K562 (cell line): ENCODE measurements around the gene NENF. TPM values are rescaled to one million over a fixed set of nuclear protein-coding genes. Genes with fewer than 3 reads are reported as not detected.

Experiments used
- ARID1B ChIP-seq: fragments of 450-650 bp; IDR thresholded peaks from 2 replicates; pipeline ENCODE4 v1.6.1; 2016; ENCODE audit warnings: antibody characterized with exemption, mild to moderate bottlenecking, inconsistent platforms
- ATF1 ChIP-seq, 2 experiments: fragments of 450-650 bp in 1 of 2; IDR thresholded peaks; 2 replicates each; pipeline ENCODE4 v1.6.1; 2016; ENCODE audit warnings: missing compliant biosample characterization in 1 of 2, missing genetic modification characterization in 1 of 2
- CCAR2 ChIP-seq: fragments of 200-400 bp; formaldehyde crosslinking; IDR thresholded peaks from 2 replicates; pipeline ENCODE4 v1.6.1; 2017; ENCODE audit warnings: mild to moderate bottlenecking, low read depth, low read length
- CCNT2 ChIP-seq: IDR thresholded peaks from 2 replicates; pipeline ENCODE4 v1.6.1; 2011; ENCODE audit warnings: borderline replicate concordance, low read depth, mild to moderate bottlenecking, moderate library complexity, mixed read lengths, low read length; ENCODE audit not compliant: insufficient read length; ENCODE audit errors: extremely low read depth
- CREB3L1 ChIP-seq: fragments of 450-650 bp; IDR thresholded peaks from 2 replicates; pipeline ENCODE4 v1.6.1; 2014; ENCODE audit warnings: low read depth, mild to moderate bottlenecking, moderate library complexity, borderline replicate concordance
- FOXJ3 ChIP-seq: sonication (generic); formaldehyde crosslinking; IDR thresholded peaks from 2 replicates; pipeline ENCODE4 v1.4.0; 2020; ENCODE audit warnings: mild to moderate bottlenecking, missing genetic modification reagents
- GATA2 ChIP-seq: sonication (generic); formaldehyde crosslinking; IDR thresholded peaks from 2 replicates; pipeline ENCODE4 v1.4.0; 2020; ENCODE audit warnings: mild to moderate bottlenecking, missing genetic modification reagents
- GTF2A2 ChIP-seq: IDR thresholded peaks from 2 replicates; pipeline ENCODE4 v1.6.1; 2016; ENCODE audit warnings: mild to moderate bottlenecking, missing genetic modification characterization, missing compliant biosample characterization
- GTF2B ChIP-seq: IDR thresholded peaks from 2 replicates; pipeline ENCODE4 v1.6.1; 2011; ENCODE audit not compliant: insufficient read length; ENCODE audit errors: extremely low read depth
- HDGF ChIP-seq: fragments of 450-650 bp; IDR thresholded peaks from 2 replicates; pipeline ENCODE4 v1.6.1; 2016
- HLTF ChIP-seq: fragments of 450-650 bp; IDR thresholded peaks from 2 replicates; pipeline ENCODE4 v1.6.1; 2016
- ILF3 ChIP-seq: fragments of 450-650 bp; IDR thresholded peaks from 2 replicates; pipeline ENCODE4 v1.6.1; 2018; ENCODE audit warnings: antibody characterized with exemption, mild to moderate bottlenecking, moderate library complexity, borderline replicate concordance
- MEF2A ChIP-seq: IDR thresholded peaks from 2 replicates; pipeline ENCODE4 v1.6.1; 2011; ENCODE audit warnings: low read depth, mild to moderate bottlenecking, low read length, moderate library complexity; ENCODE audit not compliant: control insufficient read depth
- MXI1 ChIP-seq: IDR thresholded peaks from 2 replicates; pipeline ENCODE4 v1.6.1; 2011; ENCODE audit warnings: low read depth, mild to moderate bottlenecking, improper control_type of control experiment, low read length
- NCOR1 ChIP-seq: fragments of 450-650 bp; IDR thresholded peaks from 2 replicates; pipeline ENCODE4 v1.6.1; 2016; ENCODE audit warnings: mild to moderate bottlenecking, moderate library complexity
- NEUROD1 ChIP-seq: fragments of 150-350 bp; IDR thresholded peaks from 2 replicates; pipeline ENCODE4 v1.6.1; 2014; ENCODE audit warnings: borderline replicate concordance, low read length, low read depth; ENCODE audit not compliant: partially characterized antibody
- SMARCA4 ChIP-seq: fragments of 450-650 bp; IDR thresholded peaks from 2 replicates; pipeline ENCODE4 v1.6.1; 2016
- SREBF2 ChIP-seq: sonication (generic); formaldehyde crosslinking; IDR thresholded peaks from 2 replicates; pipeline ENCODE4 v1.4.0; 2020; ENCODE audit warnings: mild to moderate bottlenecking, missing genetic modification reagents
- TAF9B ChIP-seq: fragments of 450-650 bp; IDR thresholded peaks from 2 replicates; pipeline ENCODE4 v1.6.1; 2018; ENCODE audit warnings: mild to moderate bottlenecking; ENCODE audit not compliant: partially characterized antibody
- TBP ChIP-seq: optimal IDR thresholded peaks from 2 replicates; pipeline ENCODE3; 2011; ENCODE audit warnings: low read depth, low read length, improper control_type of control experiment
- TCF7L2 ChIP-seq: fragments of 150-350 bp; IDR thresholded peaks from 2 replicates; pipeline ENCODE4 v1.6.1; 2016; ENCODE audit warnings: low read depth, mild to moderate bottlenecking, low read length, moderate library complexity
- ZNF316 ChIP-seq: fragments of 450-650 bp; IDR thresholded peaks from 2 replicates; pipeline ENCODE4 v1.6.1; 2016
- ZNF444 ChIP-seq: fragments of 250-450 bp; sonication (Bioruptor Pico); IDR thresholded peaks from 2 replicates; pipeline ENCODE4 v1.4.0; 2020; ENCODE audit warnings: mild to moderate bottlenecking, moderate library complexity
- ZNF583 ChIP-seq: fragments of 250-450 bp; sonication (Bioruptor Pico); IDR thresholded peaks from 2 replicates; pipeline ENCODE4 v1.4.0; 2020
- polyA plus RNA-seq, 8 experiments: library from polyadenylated mRNA; depleted of rRNA in 4 of 8; stranded (reverse) in 5 of 8; unstranded in 3 of 8; fragments of >200 nt; fragmentation: Nextera tagmentation in 2 of 8; fragmentation: Illumina TruSeq in 1 of 8; extraction: Ambion mirVana in 2 of 8; extraction: Trizol in 1 of 8; gene quantifications; 2 replicates each; pipeline versions ENCODE4 v1.2.1 to v1.2.3, GENCODE V29; 2011 to 2014; ENCODE audit warnings: inconsistent platforms in 1 of 8, missing spikeins in 1 of 8
- total RNA-seq, 7 experiments: library from RNA; depleted of rRNA in 6 of 7; stranded (reverse); fragments of >200 nt in 6 of 7; fragmentation: Illumina TruSeq in 2 of 7; extraction: Trizol in 2 of 7; gene quantifications; 2 replicates each; pipeline versions ENCODE4 v1.2.1 to v1.2.3, GENCODE V29; 2011 to 2021; ENCODE audit warnings: low replicate concordance in 1 of 7

Gene NENF
- total and polyA plus RNA-seq, 9 of the 15 experiments (the other 6 are each of a cell fraction or from before 2014, with no cell fraction given) = 6.1 to 100 (median 72.8) TPM

GRCh38 chr1:212414328-212415106 is 18.2 kb upstream of the NENF start, which contains the start of gene PACC1 (continued):
- TF ChIP-seq TAF9B = no peak
- no peak for TF ChIP-seq SMARCA4
- no peak for TF ChIP-seq NCOR1
- no peak for TF ChIP-seq ZNF444 (CRISPR knock-in tag)
- peak; percentile 37 for TF ChIP-seq NEUROD1
- no peak for TF ChIP-seq CCNT2
- TF ChIP-seq HLTF = no peak
- TF ChIP-seq GTF2B = no peak
- TF ChIP-seq MEF2A = no peak
- TF ChIP-seq SREBF2 (CRISPR knock-in tag) = no peak
- no peak for TF ChIP-seq TCF7L2
- no peak for TF ChIP-seq GATA2 (CRISPR knock-in tag)
- TF ChIP-seq ILF3 = no peak
- peak; percentile 43 for TF ChIP-seq ZNF316
- no peak for TF ChIP-seq FOXJ3 (CRISPR knock-in tag)
- TF ChIP-seq TBP = peak; percentile 86
- no peak for TF ChIP-seq CCAR2
- TF ChIP-seq HDGF = no peak; the same call in 1 of the 2 replicates
- no peak for TF ChIP-seq GTF2A2 (tag)
- peak; percentile 68; the same call in 1 of the 2 replicates for TF ChIP-seq MXI1
- no peak for TF ChIP-seq ZNF583
- no peak for TF ChIP-seq ATF1 (CRISPR knock-in tag; IDR thresholded peaks at IDR 0.05)
- TF ChIP-seq ATF1 (tag; IDR thresholded peaks at IDR 0.05) = peak; percentile 54
- TF ChIP-seq CREB3L1 = peak; percentile 88
- TF ChIP-seq ARID1B = no peak; the same call in 1 of the 2 replicates
